Endothelial cell of umbilical vein (primary cell): ENCODE measurements around the gene WFIKKN1.

Source experiments
- CTCF ChIP-seq, 2 donors: IDR thresholded peaks; 1 replicate in 1 of 2; 2 replicates in 1 of 2; pipeline ENCODE4 v1.5.1; 2011; ENCODE audit warnings: low read length in 2 of 2, mild to moderate bottlenecking in 2 of 2, moderate library complexity in 2 of 2, control low read depth in 1 of 2, inconsistent platforms in 1 of 2, low read depth in 1 of 2; ENCODE audit not compliant: insufficient read depth in 1 of 2; ENCODE audit errors: extremely low read depth in 1 of 2
- EZH2 ChIP-seq: IDR thresholded peaks from 2 replicates; pipeline ENCODE4 v1.6.1; 2012; ENCODE audit warnings: borderline replicate concordance, low read depth, mild to moderate bottlenecking, moderate library complexity, low read length, inconsistent platforms; ENCODE audit not compliant: severe bottlenecking
- FOS ChIP-seq: IDR thresholded peaks from 2 replicates; pipeline ENCODE4 v1.6.1; 2011; ENCODE audit warnings: mild to moderate bottlenecking, low read length, moderate library complexity, borderline replicate concordance; ENCODE audit not compliant: insufficient read depth
- JUN ChIP-seq: IDR thresholded peaks from 2 replicates; pipeline ENCODE4 v1.6.1; 2011; ENCODE audit warnings: borderline replicate concordance, low read depth; ENCODE audit not compliant: insufficient read length, insufficient read depth
- MAX ChIP-seq: IDR thresholded peaks from 2 replicates; pipeline ENCODE4 v1.6.1; 2011; ENCODE audit not compliant: insufficient read depth, insufficient read length
- POLR2A ChIP-seq: IDR thresholded peaks from 2 replicates; pipeline ENCODE4 v1.6.1; 2012; ENCODE audit warnings: low read depth, mild to moderate bottlenecking, control low read depth, low read length
- POLR2AphosphoS5 ChIP-seq: IDR thresholded peaks from 2 replicates; pipeline ENCODE4 v1.6.1; 2012; ENCODE audit warnings: low read depth, mild to moderate bottlenecking, control low read depth, low read length, moderate library complexity; ENCODE audit not compliant: insufficient read depth

- TF ChIP-seq CTCF (IDR thresholded peaks at IDR 0.05; ENCODE audit: extremely low read depth in 1 of 2, insufficient read depth in 1 of 2, low read depth in 1 of 2, low read length in 2 of 2), result no peak
- TF ChIP-seq POLR2AphosphoS5, result peak; percentile 92
- TF ChIP-seq POLR2A, result peak; percentile 95
- TF ChIP-seq MAX, result peak; percentile 46
- no peak for TF ChIP-seq EZH2
- no peak for TF ChIP-seq JUN
- TF ChIP-seq FOS, result no peak
Measured at GRCh38 chr16:636206-637080, 5.7 kb downstream of the WFIKKN1 start, which contains the start of gene METTL26.
